Measurements from ENCODE around the gene UTP3.
"Not testable (repeated sequence)": the region's sequence is repeated elsewhere in the genome, so short reads cannot be mapped to it uniquely, and the experiment has no call there.

UTP3 gene

GRCh38 chr4:70687392-70687791 lies 940 bp upstream of the UTP3 start:
- peak; percentile 46 for DNase-seq

DNA sequence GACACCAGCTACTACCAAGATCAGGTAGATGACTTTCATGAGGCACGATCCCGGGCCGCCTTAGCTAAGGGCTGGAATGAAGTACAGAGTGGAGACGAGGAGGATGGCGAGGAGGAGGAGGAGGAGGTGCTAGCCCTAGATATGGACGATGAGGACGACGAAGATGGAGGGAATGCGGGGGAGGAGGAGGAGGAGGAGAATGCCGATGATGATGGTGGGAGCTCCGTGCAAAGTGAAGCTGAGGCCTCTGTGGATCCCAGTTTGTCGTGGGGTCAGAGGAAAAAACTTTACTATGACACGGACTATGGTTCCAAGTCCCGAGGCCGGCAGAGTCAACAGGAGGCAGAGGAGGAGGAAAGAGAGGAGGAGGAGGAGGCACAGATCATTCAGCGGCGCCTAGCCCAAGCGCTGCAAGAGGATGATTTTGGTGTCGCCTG lies 481 bp downstream of the UTP3 start:
- DNase-seq = no peak

DNA sequence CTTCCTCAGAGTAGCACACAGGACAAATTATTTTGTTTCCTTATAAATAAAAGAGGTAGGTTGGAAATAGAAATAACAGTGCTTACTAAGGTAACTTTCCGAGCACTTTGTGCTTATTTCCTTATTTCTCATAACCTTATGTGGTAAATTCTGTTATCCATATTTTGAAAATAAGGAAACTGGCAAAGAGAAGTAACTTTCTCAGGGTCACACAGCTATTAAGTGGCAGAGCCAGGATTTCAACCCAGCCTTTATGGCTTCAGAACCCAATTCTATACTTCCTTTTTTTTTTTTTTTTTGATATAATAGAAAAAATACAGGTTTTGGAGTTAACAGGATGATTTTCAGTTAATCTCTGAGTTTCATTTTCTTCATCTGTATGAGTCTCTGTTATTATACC lies 3.3 kb downstream of the UTP3 start:
- no peak for DNase-seq

- DNase-seq = not testable (repeated sequence)
These were observed 6.3 kb downstream of the UTP3 start for GRCh38 chr4:70694633-70695032.

GRCh38 chr4:70698435-70698834 lies 10.1 kb downstream of the UTP3 start:
- DNase-seq = not testable (repeated sequence)

- DNase-seq = no peak
These were observed 12.4 kb downstream of the UTP3 start for GRCh38 chr4:70700712-70701111.

GRCh38 chr4:70701271-70701670 lies 12.9 kb downstream of the UTP3 start:
- DNase-seq = no peak

DNA sequence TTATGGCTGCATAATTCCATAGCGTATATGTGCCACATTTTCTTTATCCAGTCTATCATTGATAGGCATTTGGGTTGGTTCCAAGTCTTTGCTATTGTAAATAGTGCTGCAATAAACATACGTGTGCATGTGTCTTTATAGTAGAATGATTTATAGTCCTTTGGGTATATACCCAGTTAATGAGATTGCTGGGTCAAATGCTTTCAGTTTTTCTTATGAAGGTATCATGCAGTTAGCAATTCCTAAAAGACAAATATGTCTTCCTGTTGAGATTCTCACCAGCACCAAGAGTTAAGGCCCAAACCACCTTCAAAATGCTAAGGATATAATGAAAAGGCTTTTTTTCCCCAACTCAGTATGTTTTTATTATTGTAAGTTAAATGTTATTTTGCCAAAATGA lies 14.3 kb downstream of the UTP3 start:
- not testable (repeated sequence) for DNase-seq

GRCh38 chr4:70703619-70704214 lies 15.4 kb downstream of the UTP3 start:
- no peak for DNase-seq

- peak; percentile 72 for DNase-seq
These were observed 16.0 kb downstream of the UTP3 start for GRCh38 chr4:70704215-70704930.

DNA sequence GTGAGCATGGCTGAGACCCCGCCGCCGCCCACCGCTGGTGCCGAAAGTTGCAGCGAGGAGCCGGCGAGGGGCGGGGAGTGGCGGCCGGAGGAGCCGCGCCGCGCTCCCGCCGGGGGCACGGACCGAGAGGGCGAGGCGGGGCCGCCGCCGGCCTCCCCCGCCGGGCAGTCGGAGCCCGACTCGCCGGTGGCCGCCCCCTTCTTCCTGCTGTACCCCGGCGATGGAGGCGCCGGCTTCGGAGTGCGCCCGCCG lies 16.5 kb downstream of the UTP3 start:
- DNase-seq = no peak

DNA sequence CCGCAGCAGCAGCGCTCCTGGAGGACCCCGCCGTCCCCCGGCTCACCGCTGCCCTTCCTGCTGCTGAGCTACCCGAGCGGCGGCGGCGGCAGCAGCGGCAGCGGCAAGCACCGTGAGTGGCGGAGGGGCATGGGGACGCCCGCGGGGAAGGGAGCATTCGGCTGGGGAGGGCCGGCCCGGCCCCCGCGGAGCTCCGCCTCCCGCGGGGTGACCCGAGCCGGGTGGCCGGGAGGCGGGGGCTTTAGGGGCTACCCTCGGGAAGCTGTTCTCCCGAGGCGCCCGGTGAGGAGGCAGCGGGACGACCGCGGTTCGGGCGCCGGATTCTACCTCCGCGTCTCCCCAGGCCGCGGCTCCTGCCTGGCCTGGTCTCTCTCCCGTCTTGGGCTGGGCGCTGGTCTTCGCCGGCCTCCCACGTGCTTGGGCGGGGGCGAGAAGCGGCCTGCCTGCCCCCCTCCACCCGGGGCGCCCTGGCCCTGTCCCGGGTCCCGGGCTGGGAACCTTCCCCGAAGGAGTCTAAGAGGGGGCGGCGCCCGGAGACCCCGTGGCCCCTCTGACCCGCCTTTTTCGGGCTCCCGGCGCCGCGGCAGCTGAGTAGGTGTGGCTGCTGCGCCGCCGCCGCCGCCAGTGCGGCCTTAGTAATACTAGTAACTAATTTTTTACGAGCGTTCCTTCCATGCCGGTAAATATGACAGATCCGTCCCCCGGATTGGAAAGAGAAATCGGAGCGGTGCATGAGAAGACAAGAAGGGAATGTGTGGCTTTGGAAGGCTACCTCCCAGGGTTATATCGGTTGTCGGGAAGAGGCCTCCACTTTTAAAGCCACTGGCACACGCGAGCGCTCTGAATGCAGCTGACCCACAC lies 17.1 kb downstream of the UTP3 start:
- peak; percentile 78 for DNase-seq

GRCh38 chr4:70706044-70706461 lies 17.7 kb downstream of the UTP3 start:
- no peak for DNase-seq

DNA sequence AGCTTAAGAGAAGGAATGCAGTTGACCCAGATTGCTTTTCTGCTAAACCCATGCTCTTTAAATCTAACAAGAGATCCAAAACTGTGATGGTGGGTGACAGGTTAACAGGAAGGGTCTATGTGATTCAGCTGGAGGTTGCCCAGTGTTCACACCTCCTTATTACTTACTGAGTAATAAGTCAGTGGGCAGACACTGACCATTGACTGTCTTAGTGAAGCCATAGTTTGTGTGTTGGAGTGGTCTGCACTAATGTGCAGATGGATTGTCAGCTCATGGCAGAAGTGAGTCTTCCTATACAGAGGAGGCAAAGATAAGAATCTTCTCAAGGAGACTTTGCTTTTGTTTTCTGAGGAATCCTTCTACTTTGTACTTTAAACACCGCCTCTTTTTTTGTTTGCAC lies 18.2 kb downstream of the UTP3 start:
- DNase-seq = no peak

- DNase-seq = no peak
These were observed 21.4 kb downstream of the UTP3 start for GRCh38 chr4:70709611-70710205.

DNA sequence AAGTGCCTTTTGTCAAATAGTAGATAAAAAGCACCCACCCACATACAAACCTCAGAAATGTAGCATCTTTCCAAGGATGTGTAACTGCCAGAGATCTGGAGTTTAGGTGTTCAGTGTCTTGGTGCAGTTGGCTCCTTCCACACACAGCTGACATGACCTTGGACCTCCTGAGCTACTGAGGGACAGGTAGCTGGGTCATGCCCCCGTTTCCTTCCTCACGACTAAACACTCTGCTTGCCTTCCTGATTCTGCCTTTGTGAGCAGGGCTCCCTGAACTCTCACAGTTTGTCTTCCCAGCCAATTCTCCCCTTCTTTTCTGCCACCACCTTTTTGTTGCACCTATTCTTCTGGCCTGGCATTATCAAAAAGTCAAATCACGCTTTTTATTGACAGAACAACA lies 23.3 kb downstream of the UTP3 start:
- DNase-seq = no peak

- no peak for DNase-seq
These were observed 23.8 kb downstream of the UTP3 start for GRCh38 chr4:70712150-70712549.

- no peak for DNase-seq
These were observed 24.5 kb downstream of the UTP3 start for GRCh38 chr4:70712604-70713452.

DNA sequence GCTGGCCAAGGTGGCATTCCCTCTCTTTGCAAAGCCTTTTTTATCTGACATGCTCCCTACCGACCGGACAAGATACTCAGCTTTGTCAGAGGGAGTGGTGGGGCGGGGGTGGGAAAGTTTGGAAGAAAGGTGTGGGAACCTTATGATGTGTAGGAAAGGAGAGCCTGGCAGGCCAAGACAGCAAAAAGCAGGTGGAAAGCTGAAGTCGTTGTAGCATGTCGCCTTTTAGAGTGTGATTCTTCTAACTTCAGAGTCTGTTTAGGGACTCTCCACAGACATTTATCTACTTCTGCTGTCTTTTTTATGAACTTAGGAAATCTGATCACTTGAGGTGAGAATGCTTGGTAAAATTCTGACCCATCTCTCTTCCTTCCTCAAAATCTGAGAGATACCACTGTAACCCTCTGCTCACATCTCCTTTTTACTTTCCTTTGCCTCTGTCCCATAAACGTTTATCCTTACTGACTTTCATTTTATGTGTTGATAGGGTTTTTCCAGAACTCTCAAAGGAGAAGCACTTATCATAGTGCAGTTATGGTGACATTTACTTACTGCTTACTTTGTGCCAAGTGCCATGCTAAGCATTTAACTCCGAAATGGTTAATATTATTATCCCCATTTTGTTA lies 25.2 kb downstream of the UTP3 start:
- no peak for DNase-seq

GRCh38 chr4:70714079-70714887 lies 26.0 kb downstream of the UTP3 start:
- DNase-seq = no peak

GRCh38 chr4:70715097-70715496 lies 26.8 kb downstream of the UTP3 start:
- DNase-seq = no peak
